ENCODE data around the gene TCF15. TPM values are rescaled to one million over a fixed set of nuclear protein-coding genes. Genes with fewer than 3 reads are reported as not detected.

Gene TCF15
- total and polyA plus RNA-seq, 2 experiments from 2014 or later: 3.8 to 4.0 TPM

- Histone ChIP-seq H3K4me2 (peak overlapping the region; percentile 58), H3K36me3 (ENCODE audit: insufficient read depth) (no peaks in the 10 kb centered on the region), H3K27ac (ENCODE audit: low read depth) (peak overlapping the region; percentile 65; the same call in 1 of the 2 replicates), H3F3A (replicated peaks; ENCODE audit: low read depth) (0 out of 2 replicates have a peak, but pooled peaks cover 6% of the 10 kb centered on the region), H3K27me3 (ENCODE audit: insufficient read depth) (no peaks in the 10 kb centered on the region), H4K20me1 (replicated peaks; ENCODE audit: insufficient read depth) (no peaks in the 10 kb centered on the region), H2AFZ (peak overlapping the region; percentile 94), H3K4me1 (ENCODE audit: insufficient read depth) (peaks cover 24% of the 10 kb centered on the region), H3K9me2 (ENCODE audit: insufficient read depth) (no peaks in the 10 kb centered on the region), H3K4me3 (no peak overlapping the region; the same call in 1 of the 2 replicates), H3K79me2 (replicated peaks; ENCODE audit: insufficient read depth) (no peaks in the 10 kb centered on the region)
- Mint-ChIP-seq H3K4me1 (peaks cover 47% of the 10 kb centered on the region), H3K4me3 (peak overlapping the region; percentile 2; the same call in 1 of the 3 replicates), H3K36me3 (ENCODE audit: low read depth) (no peaks in the 10 kb centered on the region), H3K27me3 (ENCODE audit: insufficient read depth, low read depth, poor library complexity) (peaks cover 6% of the 10 kb centered on the region), H3K27ac (no peak overlapping the region), H3K9me3 (no peaks in the 10 kb centered on the region)
- DNase-seq (ENCODE audit: low spot score): no peak
- TF ChIP-seq CREB1 (CRISPR knock-in tag; IDR thresholded peaks at IDR 0.05; ENCODE audit: low read depth): no peak
- no peak for TF ChIP-seq NANOG (IDR thresholded peaks at IDR 0.05; ENCODE audit: borderline replicate concordance)
- TF ChIP-seq EZH2 (IDR thresholded peaks at IDR 0.05; ENCODE audit: low read depth, unreplicated experiment): no peak
- TF ChIP-seq EZH2phosphoT487 (IDR thresholded peaks at IDR 0.05; ENCODE audit: unreplicated experiment): no peak
- TF ChIP-seq ZNF331 (CRISPR knock-in tag; IDR thresholded peaks at IDR 0.05; ENCODE audit: low read depth): no peak
- TF ChIP-seq, protein P1, sequence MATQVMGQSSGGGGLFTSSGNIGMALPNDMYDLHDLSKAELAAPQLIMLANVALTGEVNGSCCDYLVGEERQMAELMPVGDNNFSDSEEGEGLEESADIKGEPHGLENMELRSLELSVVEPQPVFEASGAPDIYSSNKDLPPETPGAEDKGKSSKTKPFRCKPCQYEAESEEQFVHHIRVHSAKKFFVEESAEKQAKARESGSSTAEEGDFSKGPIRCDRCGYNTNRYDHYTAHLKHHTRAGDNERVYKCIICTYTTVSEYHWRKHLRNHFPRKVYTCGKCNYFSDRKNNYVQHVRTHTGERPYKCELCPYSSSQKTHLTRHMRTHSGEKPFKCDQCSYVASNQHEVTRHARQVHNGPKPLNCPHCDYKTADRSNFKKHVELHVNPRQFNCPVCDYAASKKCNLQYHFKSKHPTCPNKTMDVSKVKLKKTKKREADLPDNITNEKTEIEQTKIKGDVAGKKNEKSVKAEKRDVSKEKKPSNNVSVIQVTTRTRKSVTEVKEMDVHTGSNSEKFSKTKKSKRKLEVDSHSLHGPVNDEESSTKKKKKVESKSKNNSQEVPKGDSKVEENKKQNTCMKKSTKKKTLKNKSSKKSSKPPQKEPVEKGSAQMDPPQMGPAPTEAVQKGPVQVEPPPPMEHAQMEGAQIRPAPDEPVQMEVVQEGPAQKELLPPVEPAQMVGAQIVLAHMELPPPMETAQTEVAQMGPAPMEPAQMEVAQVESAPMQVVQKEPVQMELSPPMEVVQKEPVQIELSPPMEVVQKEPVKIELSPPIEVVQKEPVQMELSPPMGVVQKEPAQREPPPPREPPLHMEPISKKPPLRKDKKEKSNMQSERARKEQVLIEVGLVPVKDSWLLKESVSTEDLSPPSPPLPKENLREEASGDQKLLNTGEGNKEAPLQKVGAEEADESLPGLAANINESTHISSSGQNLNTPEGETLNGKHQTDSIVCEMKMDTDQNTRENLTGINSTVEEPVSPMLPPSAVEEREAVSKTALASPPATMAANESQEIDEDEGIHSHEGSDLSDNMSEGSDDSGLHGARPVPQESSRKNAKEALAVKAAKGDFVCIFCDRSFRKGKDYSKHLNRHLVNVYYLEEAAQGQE (IDR thresholded peaks at IDR 0.05; ENCODE audit: unreplicated experiment): no peak
- ATAC-seq: no peak
Observed at GRCh38 chr20:573414-574296, 36.5 kb downstream of the TCF15 start.

DNA sequence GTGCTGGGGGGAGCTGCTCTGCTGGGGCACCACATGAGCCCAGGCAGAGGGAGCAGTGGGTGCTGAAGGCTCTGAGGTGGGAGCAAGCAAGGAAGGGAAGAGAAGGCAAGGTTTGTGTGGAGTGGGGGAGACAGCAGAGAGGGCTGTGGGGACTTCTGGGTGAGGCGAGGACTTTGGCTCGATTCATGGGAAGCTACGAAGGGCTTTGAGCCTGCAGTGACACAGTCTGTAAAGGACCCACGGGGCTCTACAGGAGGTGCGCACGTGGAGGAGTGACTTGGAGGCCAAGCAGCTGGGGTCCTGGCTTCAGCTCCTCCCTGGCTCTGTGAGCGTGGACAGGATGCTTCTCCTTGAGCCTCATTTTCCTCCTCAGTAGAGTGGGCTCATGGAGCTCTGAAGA is 37.4 kb downstream of the TCF15 start:
- Histone ChIP-seq H3K79me2 (replicated peaks; ENCODE audit: insufficient read depth) (no peaks in the 10 kb centered on the region), H4K20me1 (replicated peaks; ENCODE audit: insufficient read depth) (no peaks in the 10 kb centered on the region), H3K27ac (ENCODE audit: low read depth) (no peak overlapping the region), H3K36me3 (ENCODE audit: insufficient read depth) (no peaks in the 10 kb centered on the region), H3K4me3 (no peak overlapping the region), H3K9me2 (ENCODE audit: insufficient read depth) (no peaks in the 10 kb centered on the region), H3K4me1 (ENCODE audit: insufficient read depth) (peaks cover 24% of the 10 kb centered on the region), H2AFZ (no peak overlapping the region), H3F3A (replicated peaks; ENCODE audit: low read depth) (0 out of 2 replicates have a peak, but pooled peaks cover 6% of the 10 kb centered on the region), H3K27me3 (ENCODE audit: insufficient read depth) (no peaks in the 10 kb centered on the region), H3K4me2 (0 out of 2 replicates have a peak overlapping the region, but pooled peaks have one; percentile 51)
- H3K27ac Mint-ChIP-seq: no peak overlapping the region
- H3K4me3 Mint-ChIP-seq: no peak overlapping the region; the same call in 2 of the 3 replicates
- no peak for ATAC-seq
- no peaks in the 10 kb centered on the region for H3K9me3 Mint-ChIP-seq
- DNase-seq (ENCODE audit: low spot score): no peak
- no peaks in the 10 kb centered on the region for H3K36me3 Mint-ChIP-seq (ENCODE audit: low read depth)
- H3K4me1 Mint-ChIP-seq: peaks cover 50% of the 10 kb centered on the region
- H3K27me3 Mint-ChIP-seq (ENCODE audit: insufficient read depth, low read depth, poor library complexity): peaks cover 6% of the 10 kb centered on the region
- TF ChIP-seq, protein P1 (IDR thresholded peaks at IDR 0.05; ENCODE audit: unreplicated experiment): no peak
- TF ChIP-seq EZH2phosphoT487 (IDR thresholded peaks at IDR 0.05; ENCODE audit: unreplicated experiment): no peak

Data from GM23338 (cell line).